Measurements from ENCODE around the gene TIGD3. TPM values are rescaled to one million over a fixed set of nuclear protein-coding genes. Genes with fewer than 3 reads are reported as not detected.

The TIGD3 gene
- total RNA-seq, 1 experiment from 2014 or later = 1.3 TPM

DNA sequence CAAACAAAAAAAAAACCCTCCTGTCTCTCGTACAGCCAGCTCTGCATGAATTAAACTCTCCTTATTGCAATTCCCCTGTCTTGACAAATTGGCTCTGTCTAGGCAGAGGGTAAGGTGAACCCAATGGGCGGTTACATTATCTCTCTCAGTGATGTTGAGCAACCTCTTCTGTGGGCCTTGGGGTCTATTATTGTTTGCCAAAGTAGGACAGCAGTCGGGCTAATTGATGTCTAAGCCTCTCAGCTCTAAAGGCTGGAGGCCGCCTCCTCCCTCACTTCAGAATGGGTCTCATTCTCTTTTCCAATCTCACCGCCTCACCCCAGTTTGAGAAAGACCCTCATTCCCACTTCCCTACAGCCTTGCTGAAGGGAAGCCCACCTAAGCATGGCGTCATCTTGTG, 29.2 kb downstream of the TIGD3 start:
- peak overlapping the region; percentile 95 for H3K9ac ChIP-seq (ENCODE audit: low read length)
- no peak overlapping the region for H3K4me3 ChIP-seq (ENCODE audit: low read length)
- peak overlapping the region; percentile 98 for H3K27ac ChIP-seq (ENCODE audit: low read length)
- H3K79me2 ChIP-seq (ENCODE audit: low read length) = peaks cover 23% of the 10 kb centered on the region
- DNase-seq (peak; percentile 12), ATAC-seq (no peak)
- CTCF ChIA-PET = no interaction called here
- BruUV-seq (replicated peaks) = no TSS peak
- no peaks in the 10 kb centered on the region for H4K20me1 ChIP-seq (ENCODE audit: low read length)
- H3K4me1 ChIP-seq (ENCODE audit: insufficient read depth, low read length) = peaks cover 69% of the 10 kb centered on the region
- H2AFZ ChIP-seq (ENCODE audit: low read length) = no peak overlapping the region
- H3K9me3 ChIP-seq (ENCODE audit: low read length) = no peaks in the 10 kb centered on the region
- no peaks in the 10 kb centered on the region for H3K9me2 ChIP-seq (replicated peaks; ENCODE audit: low read length)
- H3K27me3 ChIP-seq (ENCODE audit: low read length) = no peaks in the 10 kb centered on the region
- POLR2A ChIA-PET (ENCODE audit: unreplicated experiment) = interaction anchor here (1.1 kb wide), 2 partner anchors 32 to 47 kb away, joined by 3 to 5 read pairs; no protein-coding TSS in a partner anchor
- H3F3A ChIP-seq (ENCODE audit: low read length, unreplicated experiment) = peaks cover 13% of the 10 kb centered on the region
- peak overlapping the region; percentile 79 for H3K4me2 ChIP-seq (ENCODE audit: low read length)
- TF ChIP-seq EZH2phosphoT487 (IDR thresholded peaks at IDR 0.05; ENCODE audit: borderline replicate concordance, low read length) (no peak), EZH2 (IDR thresholded peaks at IDR 0.05; ENCODE audit: low read length, unreplicated experiment) (no peak)
- TF ChIP-seq, protein P1, sequence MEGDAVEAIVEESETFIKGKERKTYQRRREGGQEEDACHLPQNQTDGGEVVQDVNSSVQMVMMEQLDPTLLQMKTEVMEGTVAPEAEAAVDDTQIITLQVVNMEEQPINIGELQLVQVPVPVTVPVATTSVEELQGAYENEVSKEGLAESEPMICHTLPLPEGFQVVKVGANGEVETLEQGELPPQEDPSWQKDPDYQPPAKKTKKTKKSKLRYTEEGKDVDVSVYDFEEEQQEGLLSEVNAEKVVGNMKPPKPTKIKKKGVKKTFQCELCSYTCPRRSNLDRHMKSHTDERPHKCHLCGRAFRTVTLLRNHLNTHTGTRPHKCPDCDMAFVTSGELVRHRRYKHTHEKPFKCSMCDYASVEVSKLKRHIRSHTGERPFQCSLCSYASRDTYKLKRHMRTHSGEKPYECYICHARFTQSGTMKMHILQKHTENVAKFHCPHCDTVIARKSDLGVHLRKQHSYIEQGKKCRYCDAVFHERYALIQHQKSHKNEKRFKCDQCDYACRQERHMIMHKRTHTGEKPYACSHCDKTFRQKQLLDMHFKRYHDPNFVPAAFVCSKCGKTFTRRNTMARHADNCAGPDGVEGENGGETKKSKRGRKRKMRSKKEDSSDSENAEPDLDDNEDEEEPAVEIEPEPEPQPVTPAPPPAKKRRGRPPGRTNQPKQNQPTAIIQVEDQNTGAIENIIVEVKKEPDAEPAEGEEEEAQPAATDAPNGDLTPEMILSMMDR (conservative IDR thresholded peaks at IDR 0.05; ENCODE audit: low read depth, low read length) = no peak
- H3K36me3 ChIP-seq (ENCODE audit: low read depth, low read length) = no peaks in the 10 kb centered on the region
- intact Hi-C loops (cut with micrococcal nuclease) = no loop called here

DNA sequence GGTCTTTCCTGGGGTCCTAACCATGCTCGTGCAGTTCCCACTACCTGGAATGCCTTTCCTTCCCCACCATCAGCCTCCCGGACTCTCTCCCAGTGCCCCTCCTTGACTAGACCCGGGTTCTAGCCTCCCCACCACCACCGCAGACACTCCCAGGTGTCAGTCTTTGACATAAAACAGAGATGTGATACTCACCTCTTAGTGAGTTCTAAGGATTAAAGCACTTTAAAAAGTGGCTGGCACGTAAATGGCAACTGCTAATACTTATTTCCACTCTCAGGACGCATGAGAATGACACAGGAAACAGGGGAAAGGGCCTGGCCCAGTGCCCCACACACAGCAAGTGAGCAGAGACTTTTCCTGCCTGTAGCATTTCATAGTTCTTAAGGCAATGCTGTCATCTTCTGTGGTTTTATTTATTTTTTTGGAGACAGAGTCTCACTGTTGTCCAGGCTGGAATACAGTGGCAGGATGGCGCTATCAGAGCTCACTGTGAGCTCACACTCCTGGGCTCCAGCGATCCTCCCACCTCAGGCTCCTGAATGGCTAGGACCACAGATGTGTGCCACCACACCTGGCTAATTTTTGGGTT, 29.8 kb downstream of the TIGD3 start:
- no peaks in the 10 kb centered on the region for H3K9me3 ChIP-seq (ENCODE audit: low read length)
- no peaks in the 10 kb centered on the region for H3K9me2 ChIP-seq (replicated peaks; ENCODE audit: low read length)
- no peak overlapping the region for H2AFZ ChIP-seq (ENCODE audit: low read length)
- no peak for TF ChIP-seq EZH2 (IDR thresholded peaks at IDR 0.05; ENCODE audit: low read length, unreplicated experiment)
- TF ChIP-seq EZH2phosphoT487 (IDR thresholded peaks at IDR 0.05; ENCODE audit: borderline replicate concordance, low read length) = no peak
- TF ChIP-seq, protein P1 (conservative IDR thresholded peaks at IDR 0.05; ENCODE audit: low read depth, low read length) = no peak
- H3K4me1 ChIP-seq (ENCODE audit: insufficient read depth, low read length) = peaks cover 69% of the 10 kb centered on the region
- ATAC-seq (peak; percentile 1), DNase-seq (peak; percentile 78)
- H3K4me2 ChIP-seq (ENCODE audit: low read length) = peak overlapping the region; percentile 79
- H3K36me3 ChIP-seq (ENCODE audit: low read depth, low read length) = no peaks in the 10 kb centered on the region
- CTCF ChIA-PET = interaction anchor here (0.5 kb wide), 1 partner anchor 48 kb away, joined by 6 read pairs; no protein-coding TSS in a partner anchor
- intact Hi-C loops (cut with micrococcal nuclease) = no loop called here
- POLR2A ChIA-PET (ENCODE audit: unreplicated experiment) = interaction anchor here (0.6 to 0.8 kb wide), 4 partner anchors 33 to 115 kb away, joined by 3 to 14 read pairs (median 4); partner anchors contain the start of gene NEAT1
- peak overlapping the region; percentile 95 for H3K9ac ChIP-seq (ENCODE audit: low read length)
- no peak overlapping the region for H3K4me3 ChIP-seq (ENCODE audit: low read length)
- H3K27ac ChIP-seq (ENCODE audit: low read length) = peak overlapping the region; percentile 98
- H3K27me3 ChIP-seq (ENCODE audit: low read length) = no peaks in the 10 kb centered on the region
- H3K79me2 ChIP-seq (ENCODE audit: low read length) = peaks cover 29% of the 10 kb centered on the region
- H4K20me1 ChIP-seq (ENCODE audit: low read length) = no peaks in the 10 kb centered on the region; the same call in 1 of the 2 replicates
- no TSS peak for BruUV-seq (replicated peaks)
- peaks cover 13% of the 10 kb centered on the region for H3F3A ChIP-seq (ENCODE audit: low read length, unreplicated experiment)
